ENCODE measurements around the gene ZNF630. TPM values are rescaled to one million over a fixed set of nuclear protein-coding genes. Genes with fewer than 3 reads are reported as not detected.

The ZNF630 gene
- 2.7 and 4.0 TPM in 2 replicates for total RNA-seq (2014; rRNA removed; shearing (Covaris generic))
- total RNA-seq (2022): 1.3 and 1.9 TPM in 2 replicates
- Bru-seq, nascent RNA: percentile 38 among the genes with signal in this experiment
- BruChase-seq, experiment 1, labeled RNA remaining after a 6-hour chase: percentile 42 among the genes with signal in this experiment
- BruChase-seq, experiment 2, labeled RNA remaining after a 2-hour chase: percentile 44 among the genes with signal in this experiment
- long read RNA-seq: 0 reads

- Histone ChIP-seq H3K27ac (ENCODE audit: low read depth, low read length, poor library complexity, severe bottlenecking) (peak within 1 kb of the TSS; percentile 49), H3K4me3 (ENCODE audit: low read depth, low read length, poor library complexity, severe bottlenecking) (peak within 1 kb of the TSS; percentile 76), H3K9me3 (ENCODE audit: low read length) (no peaks in the 10 kb centered on the region), H3K79me2 (ENCODE audit: insufficient read depth, low read depth, low read length) (no peaks in the 10 kb centered on the region), H2AFZ (ENCODE audit: low read length) (peak within 1 kb of the TSS; percentile 96), H4K20me1 (ENCODE audit: insufficient read depth, low read length) (no peaks in the 10 kb centered on the region), H3K9me2 (ENCODE audit: insufficient read depth, low read length) (no peaks in the 10 kb centered on the region), H3K36me3 (ENCODE audit: insufficient read depth, low read length) (no peaks in the 10 kb centered on the region; the same call in 1 of the 2 replicates), H3K4me2 (ENCODE audit: low read length) (peak within 1 kb of the TSS; percentile 70), H3K4me1 (ENCODE audit: insufficient read depth, low read length, poor library complexity, severe bottlenecking) (peaks cover 18% of the 10 kb centered on the region)
- no peak for TF ChIP-seq EZH2phosphoT487 (IDR thresholded peaks at IDR 0.05; ENCODE audit: borderline replicate concordance, low read depth, low read length)
- no peak for TF ChIP-seq CTCF (conservative IDR thresholded peaks at IDR 0.05; ENCODE audit: low read length)
- no TSS peak for BruUV-seq (replicated peaks)
- POLR2A ChIA-PET: no interaction called here
- intact Hi-C loops (cut with micrococcal nuclease; ENCODE audit: unreplicated experiment): no loop called here
- peak; percentile 79 for DNase-seq (ENCODE audit: low spot score)
- CTCF ChIA-PET (ENCODE audit: unreplicated experiment): no interaction called here
Measured at GRCh38 chrX:48071064-48071985, at the start of gene ZNF630. Gene ZNF630, minus strand, starts transcription at chrX:48071640. Its CDS starts 4,754 bp downstream, at chrX:48066886.

- POLR2A ChIA-PET: no interaction called here
- no peaks in the 10 kb centered on the region for H3K36me3 ChIP-seq (ENCODE audit: insufficient read depth, low read length)
- H3K4me1 ChIP-seq (ENCODE audit: insufficient read depth, low read length, poor library complexity, severe bottlenecking): no peaks in the 10 kb centered on the region
- H2AFZ ChIP-seq (ENCODE audit: low read length): no peak overlapping the region
- H3K4me2 ChIP-seq (ENCODE audit: low read length): no peak overlapping the region
- TF ChIP-seq EZH2phosphoT487 (IDR thresholded peaks at IDR 0.05; ENCODE audit: borderline replicate concordance, low read depth, low read length): no peak
- no peak for TF ChIP-seq CTCF (conservative IDR thresholded peaks at IDR 0.05; ENCODE audit: low read length)
- intact Hi-C loops (cut with micrococcal nuclease; ENCODE audit: unreplicated experiment): no loop called here
- no peaks in the 10 kb centered on the region for H4K20me1 ChIP-seq (ENCODE audit: insufficient read depth, low read length)
- DNase-seq (ENCODE audit: low spot score): peak; percentile 4
- H3K27ac ChIP-seq (ENCODE audit: low read depth, low read length, poor library complexity, severe bottlenecking): no peak overlapping the region
- CTCF ChIA-PET (ENCODE audit: unreplicated experiment): no interaction called here
- H3K9me3 ChIP-seq (ENCODE audit: low read length): no peaks in the 10 kb centered on the region
- no TSS peak for BruUV-seq (replicated peaks)
- H3K4me3 ChIP-seq (ENCODE audit: low read depth, low read length, poor library complexity, severe bottlenecking): no peak overlapping the region
- H3K79me2 ChIP-seq (ENCODE audit: insufficient read depth, low read depth, low read length): no peaks in the 10 kb centered on the region
- no peaks in the 10 kb centered on the region for H3K9me2 ChIP-seq (ENCODE audit: insufficient read depth, low read length)
Measured at GRCh38 chrX:48107717-48108116, 36.3 kb upstream of the ZNF630 start.
